ENCODE measurements around the gene FRMPD2.
"Not testable (repeated sequence)": the region's sequence is repeated elsewhere in the genome, so short reads cannot be mapped to it uniquely, and the experiment has no call there.

FRMPD2 gene

DNA sequence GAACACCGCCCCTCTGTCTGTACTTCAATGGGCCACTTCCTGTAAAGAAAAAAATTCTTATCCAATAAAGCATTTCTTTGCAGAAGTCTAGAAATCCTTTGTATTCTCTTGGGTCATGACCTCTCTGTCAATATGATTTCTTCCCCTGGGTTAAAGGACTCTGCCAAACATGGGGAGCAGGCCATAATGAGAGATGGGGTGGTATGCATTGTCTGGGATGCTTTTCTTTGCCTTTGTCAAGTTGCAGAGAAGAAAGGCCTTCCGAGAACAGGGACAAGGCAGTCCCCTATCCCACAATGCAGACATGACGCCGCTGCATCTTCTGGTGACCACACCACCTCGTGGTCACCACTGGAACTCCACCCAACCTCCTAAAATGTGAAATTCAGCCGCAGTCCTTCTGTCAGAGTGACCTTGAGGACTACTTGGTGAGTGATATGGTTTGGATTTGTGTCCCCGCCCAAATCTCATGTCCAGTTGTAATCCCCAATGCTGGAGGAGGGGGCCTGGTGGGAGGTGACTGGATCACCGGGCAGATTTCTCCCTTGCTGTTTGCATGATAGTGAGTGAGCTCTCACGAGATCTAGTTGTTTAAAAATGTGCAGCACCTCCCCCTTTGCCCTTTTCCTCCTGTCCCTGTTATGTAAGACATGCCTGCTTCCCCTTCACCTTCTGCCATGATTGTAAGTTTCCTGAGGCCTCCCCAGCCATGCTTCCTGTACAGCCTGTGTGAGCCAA lies 15.2 kb upstream of the FRMPD2 start:
- no peak overlapping the region for H3K27ac ChIP-seq
- no peak overlapping the region for H3K4me3 ChIP-seq

DNA sequence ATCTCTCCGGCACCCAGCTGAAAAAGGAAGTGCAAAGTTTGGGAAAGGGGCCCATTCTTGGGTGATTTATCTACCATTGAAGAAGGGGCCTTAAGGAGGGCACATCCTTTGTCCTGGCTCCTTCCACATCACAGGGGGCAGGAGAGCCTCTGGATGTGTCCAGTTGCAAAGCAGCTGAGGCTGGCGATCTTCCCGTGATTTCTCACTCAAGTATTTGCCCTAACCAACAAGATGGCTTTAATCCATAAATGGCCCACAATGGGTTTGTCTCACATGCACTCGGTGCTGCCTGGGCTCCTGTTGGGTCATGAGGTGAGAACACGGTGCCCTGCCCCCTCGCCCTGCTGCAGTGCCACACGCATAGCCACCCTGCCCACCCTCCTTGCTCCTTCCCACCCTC lies 14.2 kb upstream of the FRMPD2 start:
- H3K27ac ChIP-seq, result no peak overlapping the region
- no peak overlapping the region for H3K4me3 ChIP-seq

- H3K27ac ChIP-seq, result no peak overlapping the region
These were observed 13.2 kb upstream of the FRMPD2 start for GRCh38 chr10:48287417-48288391.

GRCh38 chr10:48286356-48286755 lies 11.9 kb upstream of the FRMPD2 start:
- Histone ChIP-seq H3K27ac (no peak overlapping the region), H3K4me3 (no peak overlapping the region)

More at GRCh38 chr10:48287417-48288391, 13.2 kb upstream of the FRMPD2 start:
- H3K4me3 ChIP-seq, result no peak overlapping the region

DNA sequence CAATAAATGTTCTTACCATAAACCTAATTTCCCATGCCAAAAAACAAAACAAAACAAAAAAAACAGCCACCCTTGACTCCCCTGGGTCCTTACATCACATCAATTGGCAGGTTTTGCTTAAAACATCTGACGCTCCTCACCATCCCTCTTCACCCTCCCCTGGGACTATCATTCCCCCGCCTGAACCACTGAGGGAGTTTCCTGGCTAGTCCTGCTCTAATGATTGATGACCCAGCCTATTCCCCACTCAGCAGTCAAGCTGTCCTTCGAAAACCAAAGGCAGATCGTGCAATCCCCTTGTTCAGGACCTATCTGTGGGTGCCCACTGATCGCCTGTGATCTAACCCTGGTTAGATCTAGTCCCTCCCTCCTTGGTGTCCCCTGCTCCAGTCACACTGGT lies 11.2 kb upstream of the FRMPD2 start:
- H3K27ac ChIP-seq, result no peak overlapping the region
- no peak overlapping the region for H3K4me3 ChIP-seq

DNA sequence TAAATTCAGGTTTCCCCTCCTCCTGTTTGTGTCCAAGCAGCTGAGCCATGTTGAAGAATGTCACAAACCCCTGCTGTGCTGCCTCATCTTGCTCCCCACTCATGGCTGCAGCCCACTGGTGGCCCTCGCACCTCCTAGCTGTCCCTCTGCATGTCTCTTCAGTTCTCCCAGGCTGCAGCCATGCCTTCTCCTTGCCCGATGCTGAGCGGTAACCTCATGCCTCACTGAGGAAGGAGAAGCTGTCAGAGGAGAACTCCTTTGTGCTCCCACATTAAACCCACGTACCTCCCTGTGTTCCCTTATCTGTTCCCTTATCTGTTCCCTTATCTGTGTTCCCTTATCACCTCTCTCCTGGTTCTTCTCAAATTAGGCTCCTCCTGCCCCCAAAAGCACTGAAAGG lies 10.3 kb upstream of the FRMPD2 start:
- no peak overlapping the region for H3K27ac ChIP-seq
- H3K4me3 ChIP-seq, result no peak overlapping the region

DNA sequence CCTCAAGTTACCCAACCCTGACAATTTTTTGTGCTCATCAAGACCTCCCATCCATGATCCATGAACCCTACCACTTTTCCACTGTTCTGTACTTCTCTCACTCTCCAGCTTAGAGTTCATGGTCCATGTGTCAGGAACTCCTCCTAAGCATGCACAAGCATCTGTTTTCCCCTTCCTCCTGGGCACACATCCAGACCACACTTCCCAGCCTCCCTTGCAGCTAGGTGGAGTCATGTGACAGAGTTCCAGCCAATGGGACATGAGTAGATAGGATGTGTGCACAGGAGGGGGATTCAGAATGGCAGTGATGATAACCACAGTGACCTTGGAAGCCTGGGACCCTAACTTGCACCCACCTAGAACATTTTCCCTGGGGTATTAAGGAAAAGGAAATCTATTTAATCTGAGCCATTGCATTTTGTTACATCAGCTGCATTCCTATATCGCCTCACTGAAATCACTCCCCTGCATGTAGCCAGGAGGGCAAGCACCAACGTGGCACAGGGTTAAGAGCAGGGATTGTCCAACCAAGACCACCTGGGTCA lies 9.6 kb upstream of the FRMPD2 start:
- H3K4me3 ChIP-seq, result no peak overlapping the region
- no peak overlapping the region for H3K27ac ChIP-seq

- no peak overlapping the region for H3K27ac ChIP-seq
These were observed 8.3 kb upstream of the FRMPD2 start for GRCh38 chr10:48282829-48283228.

DNA sequence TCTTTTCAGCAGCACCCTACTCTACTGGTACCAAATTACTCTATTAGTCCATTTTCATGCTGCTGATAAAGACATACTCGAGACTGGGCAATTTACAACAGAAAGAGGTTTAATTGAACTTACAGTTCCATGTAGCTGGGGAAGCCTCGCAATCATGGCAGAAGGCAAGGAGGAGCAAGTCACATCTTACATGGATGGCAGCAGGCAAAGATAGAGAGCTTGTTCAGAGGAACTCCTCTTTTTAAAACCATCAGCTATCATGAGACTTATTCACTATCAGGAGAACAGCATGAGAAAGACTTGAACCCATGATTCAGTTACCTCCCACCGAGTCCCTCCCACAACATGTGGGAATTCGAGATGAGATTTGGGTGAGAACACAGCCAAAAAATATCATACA lies 7.2 kb upstream of the FRMPD2 start:
- not testable (repeated sequence) for H3K27ac ChIP-seq, H3K4me3 ChIP-seq

More at GRCh38 chr10:48282829-48283228, 8.3 kb upstream of the FRMPD2 start:
- H3K4me3 ChIP-seq, result no peak overlapping the region

GRCh38 chr10:48279081-48279751 lies 4.7 kb upstream of the FRMPD2 start:
- no peak overlapping the region for H3K27ac ChIP-seq
- no peak overlapping the region for H3K4me3 ChIP-seq

GRCh38 chr10:48277093-48277492 lies 2.6 kb upstream of the FRMPD2 start:
- no peak overlapping the region for H3K4me3 ChIP-seq
- H3K27ac ChIP-seq, result no peak overlapping the region

- Histone ChIP-seq H3K27ac (no peak overlapping the region), H3K4me3 (no peak overlapping the region)
These were observed 755 bp downstream of the FRMPD2 start for GRCh38 chr10:48273741-48274140.

GRCh38 chr10:48272682-48273081 lies 1.8 kb downstream of the FRMPD2 start:
- H3K27ac ChIP-seq, result no peak overlapping the region

GRCh38 chr10:48271047-48271730 lies 3.3 kb downstream of the FRMPD2 start:
- H3K4me3 ChIP-seq, result no peak overlapping the region
- H3K27ac ChIP-seq, result no peak overlapping the region

More at GRCh38 chr10:48272682-48273081, 1.8 kb downstream of the FRMPD2 start:
- H3K4me3 ChIP-seq, result no peak overlapping the region

DNA sequence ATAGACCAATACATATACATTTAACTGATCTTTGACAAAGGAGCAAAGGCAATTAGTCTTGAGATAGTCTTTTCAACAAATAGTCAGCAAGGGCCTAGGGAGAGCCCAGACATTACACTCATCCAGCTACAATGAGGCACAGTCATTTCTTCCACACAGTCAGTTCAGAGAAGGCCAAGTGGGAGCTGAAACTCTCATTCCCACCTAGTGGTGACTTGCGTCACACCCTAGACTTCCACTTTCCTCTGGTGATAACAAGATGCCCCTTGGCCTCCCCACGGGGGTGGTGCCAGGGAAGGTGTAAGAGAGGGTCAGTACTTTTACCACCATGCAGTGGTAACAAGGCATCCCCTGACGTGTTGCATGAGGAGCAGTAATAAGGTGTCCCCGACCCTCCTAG lies 8.0 kb downstream of the FRMPD2 start:
- no peak overlapping the region for H3K27ac ChIP-seq

GRCh38 chr10:48258105-48258504 lies 16.4 kb downstream of the FRMPD2 start:
- Histone ChIP-seq H3K27ac (no peak overlapping the region), H3K4me3 (no peak overlapping the region)

More for the DNA sequence above, 8.0 kb downstream of the FRMPD2 start:
- H3K4me3 ChIP-seq, result no peak overlapping the region

GRCh38 chr10:48257407-48257961 lies 17.0 kb downstream of the FRMPD2 start:
- Histone ChIP-seq H3K27ac (no peak overlapping the region), H3K4me3 (no peak overlapping the region)

DNA sequence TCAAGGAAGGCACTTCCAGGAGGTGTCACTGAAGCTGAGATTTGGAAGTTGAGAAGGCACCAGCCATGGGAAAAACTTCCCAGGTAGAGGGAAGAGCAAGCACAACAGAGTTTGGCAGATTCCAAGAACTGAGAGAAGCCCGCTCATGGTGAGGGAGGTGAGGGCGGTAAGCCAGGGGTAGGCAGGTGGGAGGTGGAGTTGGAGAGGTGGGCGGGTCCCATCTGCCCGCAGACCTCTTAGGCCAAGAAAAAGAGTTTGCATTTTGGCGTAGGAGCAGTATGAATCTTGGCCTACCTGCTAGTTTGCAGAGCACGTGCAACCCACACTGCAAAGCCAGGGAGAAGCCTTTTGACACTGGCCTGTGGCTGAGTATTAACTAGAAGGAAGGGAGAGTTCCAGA lies 18.8 kb downstream of the FRMPD2 start:
- Histone ChIP-seq H3K4me3 (no peak overlapping the region), H3K27ac (no peak overlapping the region)
